H1 (cell line): ENCODE measurements around the gene ANKRD29. TPM values are rescaled to one million over a fixed set of nuclear protein-coding genes. Genes with fewer than 3 reads are reported as not detected.

ENCODE experiments used
- CTCF ChIA-PET: fragments of 300-600 bp; sonication (Branson Sonifier 250); formaldehyde crosslinking; loops from one replicate; lab custom pipeline; 2021; ENCODE audit not compliant: partially characterized antibody; lab: Charles Lee
- POLR2A ChIA-PET: fragments of 300-600 bp; sonication (Branson Sonifier 250); formaldehyde crosslinking; loops from one replicate; lab custom pipeline; 2021; ENCODE audit warnings: inconsistent platforms; ENCODE audit not compliant: partially characterized antibody; lab: Charles Lee
- DNase-seq, 2 experiments: peaks; one replicate each; pipeline versions ENCODE4 v3.0.0 to v3.0.0-alpha.2; 2010 to 2022; ENCODE audit warnings: low spot score in 2 of 2, low read depth in 1 of 2, mixed read lengths in 1 of 2
- FAIRE-seq: peaks from 2 replicates; lab custom pipeline; 2011; peaks lifted over from hg19 to GRCh38; lab: Jason Lieb, UNC
- H2AFZ ChIP-seq: 2 replicates; pipeline ENCODE4 v1.8.1; 2012; ENCODE audit warnings: low read length, inconsistent platforms
- H2AK5ac ChIP-seq: 2 replicates; pipeline ENCODE4 v1.6.1; 2013; ENCODE audit warnings: low read depth, low read length
- H2BK120ac ChIP-seq: replicated peaks from 2 replicates; pipeline ENCODE3; 2013; ENCODE audit warnings: low read depth, low read length, inconsistent platforms
- H2BK12ac ChIP-seq: 2 replicates; pipeline ENCODE4 v1.6.1; 2013; ENCODE audit warnings: low read depth, low read length
- H2BK15ac ChIP-seq: 2 replicates; pipeline ENCODE4 v1.6.1; 2013; ENCODE audit warnings: low read length
- H2BK20ac ChIP-seq: 2 replicates; pipeline ENCODE4 v1.6.1; 2013; ENCODE audit warnings: low read length
- H2BK5ac ChIP-seq: 2 replicates; pipeline ENCODE4 v1.6.1; 2013; ENCODE audit warnings: low read depth, low read length
- H3K14ac ChIP-seq: 2 replicates; pipeline ENCODE4 v1.6.1; 2013; ENCODE audit warnings: inconsistent platforms; ENCODE audit not compliant: insufficient read length
- H3K18ac ChIP-seq: 2 replicates; pipeline ENCODE4 v1.6.1; 2013; ENCODE audit warnings: low read length; ENCODE audit errors: extremely low read depth
- H3K23ac ChIP-seq: 2 replicates; pipeline ENCODE4 v1.6.1; 2013; ENCODE audit warnings: inconsistent platforms; ENCODE audit not compliant: insufficient read length
- H3K23me2 ChIP-seq: 2 replicates; pipeline ENCODE4 v1.6.1; 2013; ENCODE audit warnings: low read depth, low read length
- H3K27ac ChIP-seq: 2 replicates; pipeline ENCODE4 v1.6.1; 2011; ENCODE audit warnings: low read depth, low read length, inconsistent platforms
- H3K27me3 ChIP-seq, 4 experiments: replicated peaks in 1 of 4; 1 replicate in 1 of 4; 2 replicates in 3 of 4; pipeline versions ENCODE4 v1.6.1 to v1.8.1; 2011 to 2013; ENCODE audit warnings: low read length in 3 of 4, mild to moderate bottlenecking in 3 of 4, inconsistent platforms in 2 of 4, mixed read lengths in 2 of 4, moderate library complexity in 1 of 4; ENCODE audit not compliant: control insufficient read depth in 3 of 4, insufficient read depth in 3 of 4; ENCODE audit errors: extremely low read depth in 1 of 4
- H3K36me3 ChIP-seq, 4 experiments: 2 replicates each; pipeline versions ENCODE4 v1.6.1 to v1.8.1; 2011 to 2013; ENCODE audit warnings: mild to moderate bottlenecking in 4 of 4, low read length in 3 of 4, moderate library complexity in 2 of 4, control low read depth in 1 of 4, inconsistent platforms in 1 of 4; ENCODE audit not compliant: insufficient read depth in 4 of 4, control insufficient read depth in 2 of 4
- H3K4ac ChIP-seq: replicated peaks from 2 replicates; pipeline ENCODE3; 2013; ENCODE audit warnings: low read length, low read depth, mixed read lengths, inconsistent platforms; ENCODE audit not compliant: insufficient read length
- H3K4me1 ChIP-seq, 4 experiments: replicated peaks in 1 of 4; 1 replicate in 1 of 4; 2 replicates in 3 of 4; pipeline versions ENCODE4 v1.6.1 to v1.8.1; 2011 to 2013; ENCODE audit warnings: low read length in 3 of 4, inconsistent platforms in 2 of 4, mixed read lengths in 1 of 4; ENCODE audit not compliant: insufficient read depth in 4 of 4, control insufficient read depth in 3 of 4
- H3K4me2 ChIP-seq, 2 experiments: 2 replicates each; pipeline versions ENCODE4 v1.6.1 to v1.8.1; 2011 to 2013; ENCODE audit warnings: low read depth in 2 of 2, low read length in 2 of 2, control low read depth in 1 of 2, inconsistent platforms in 1 of 2, mild to moderate bottlenecking in 1 of 2; ENCODE audit not compliant: insufficient read depth in 1 of 2
- H3K4me3 ChIP-seq, 4 experiments: fragments of 200-600, 300-600 bp in 1 of 4; sonication (generic), shearing (Covaris generic), sonication (Bioruptor Twin) in 1 of 4; 2 replicates each; pipeline versions ENCODE4 v1.5.1 to v1.8.1; 2011 to 2016; ENCODE audit warnings: low read length in 4 of 4, low read depth in 3 of 4, control low read depth in 2 of 4, inconsistent platforms in 2 of 4, mild to moderate bottlenecking in 2 of 4, mixed read lengths in 1 of 4, moderate library complexity in 1 of 4; ENCODE audit not compliant: insufficient read depth in 2 of 4; ENCODE audit errors: extremely low read depth in 1 of 4
- H3K56ac ChIP-seq: replicated peaks from 2 replicates; pipeline ENCODE3; 2013; ENCODE audit warnings: low read depth, mild to moderate bottlenecking, mixed read lengths, low read length, inconsistent platforms; ENCODE audit not compliant: insufficient read length
- H3K79me1 ChIP-seq: 2 replicates; pipeline ENCODE4 v1.6.1; 2013; ENCODE audit warnings: low read depth, low read length, control low read depth
- H3K79me2 ChIP-seq, 2 experiments: 2 replicates each; pipeline versions ENCODE4 v1.6.1 to v1.8.1; 2012 to 2013; ENCODE audit warnings: low read length in 2 of 2, mild to moderate bottlenecking in 2 of 2, inconsistent platforms in 1 of 2; ENCODE audit not compliant: insufficient read depth in 2 of 2, control insufficient read depth in 1 of 2
- H3K9ac ChIP-seq, 4 experiments: replicated peaks in 1 of 4; 1 replicate in 1 of 4; 2 replicates in 3 of 4; pipeline versions ENCODE4 v1.6.1 to v1.8.1; 2011 to 2013; ENCODE audit warnings: low read depth in 3 of 4, low read length in 3 of 4, control low read depth in 2 of 4, mild to moderate bottlenecking in 2 of 4, moderate library complexity in 2 of 4, inconsistent platforms in 1 of 4; ENCODE audit errors: extremely low read depth in 1 of 4
- H3K9me3 ChIP-seq, 2 experiments: 2 replicates each; pipeline versions ENCODE4 v1.6.1 to v1.8.1; 2012 to 2013; ENCODE audit warnings: mild to moderate bottlenecking in 2 of 2, moderate library complexity in 2 of 2, control low read depth in 1 of 2, inconsistent platforms in 1 of 2, low read depth in 1 of 2, low read length in 1 of 2, mixed read lengths in 1 of 2; ENCODE audit not compliant: insufficient read depth in 2 of 2
- H4K20me1 ChIP-seq, 2 experiments: replicated peaks in 1 of 2; 2 replicates each; pipeline versions ENCODE3 to v1.8.1; 2011 to 2013; ENCODE audit warnings: inconsistent platforms in 2 of 2, low read length in 2 of 2, mild to moderate bottlenecking in 1 of 2; ENCODE audit not compliant: insufficient read depth in 2 of 2, control insufficient read depth in 1 of 2
- H4K5ac ChIP-seq: 2 replicates; pipeline ENCODE4 v1.6.1; 2013; ENCODE audit warnings: low read length, low read depth, mixed read lengths, inconsistent platforms; ENCODE audit not compliant: insufficient read length
- H4K8ac ChIP-seq: 2 replicates; pipeline ENCODE4 v1.8.0; 2013; ENCODE audit warnings: mild to moderate bottlenecking, moderate library complexity, low read length, inconsistent platforms; ENCODE audit not compliant: insufficient read depth; ENCODE audit errors: extremely low read depth
- H4K91ac ChIP-seq: replicated peaks from 2 replicates; pipeline ENCODE3; 2013; ENCODE audit warnings: low read length, mixed read lengths, inconsistent platforms; ENCODE audit not compliant: insufficient read length
- BCL11A ChIP-seq, 2 experiments: IDR thresholded peaks; one replicate each; pipeline ENCODE4 v1.6.1; 2011; ENCODE audit warnings: low read depth in 2 of 2, low read length in 2 of 2, mild to moderate bottlenecking in 2 of 2
- EGR1 ChIP-seq: IDR thresholded peaks from 2 replicates; pipeline ENCODE4 v1.6.1; 2011; ENCODE audit warnings: low read depth, low read length, borderline replicate concordance
- KDM1A ChIP-seq: fragments of 200-600, 300-600 bp; sonication (generic); IDR thresholded peaks from 2 replicates; pipeline ENCODE4 v1.7.1; 2016; ENCODE audit warnings: mild to moderate bottlenecking, low read length, borderline replicate concordance
- POLR2A ChIP-seq, 2 experiments: IDR thresholded peaks; 1 replicate in 1 of 2; 2 replicates in 1 of 2; pipeline ENCODE4 v1.6.1; 2011; ENCODE audit warnings: low read depth in 2 of 2, low read length in 2 of 2, mild to moderate bottlenecking in 2 of 2; ENCODE audit errors: control extremely low read depth in 1 of 2
- RBBP5 ChIP-seq: IDR thresholded peaks from 2 replicates; pipeline ENCODE4 v1.7.1; 2012; ENCODE audit warnings: low read depth, mild to moderate bottlenecking, inconsistent platforms, low read length, moderate library complexity, borderline replicate concordance
- SIX5 ChIP-seq: IDR thresholded peaks from 2 replicates; pipeline ENCODE4 v1.6.1; 2011; ENCODE audit warnings: mild to moderate bottlenecking, low read depth, low read length
- TAF7 ChIP-seq: optimal IDR thresholded peaks from 2 replicates; pipeline ENCODE3; 2011; ENCODE audit warnings: low read depth, mild to moderate bottlenecking, inconsistent platforms, low read length, moderate library complexity, borderline replicate concordance
- polyA plus RNA-seq, 7 experiments: library from polyadenylated mRNA; depleted of rRNA in 3 of 7; stranded (reverse) in 5 of 7; unstranded in 2 of 7; fragments of >200 nt in 5 of 7; fragments of 200-250 nt in 2 of 7; gene quantifications; 1 replicate in 5 of 7; 2 replicates in 1 of 7; 4 replicates in 1 of 7; pipeline versions ENCODE4 v1.2.1 to v1.2.3, GENCODE V29; 2011 to 2013; ENCODE audit warnings: missing spikeins in 2 of 7, mixed read lengths in 2 of 7
- total RNA-seq: library from RNA; stranded (reverse); fragmentation: NEBNext Ultra II Directional; extraction: Animal tissue kit (Norgen Biotek cat#: 25700); gene quantifications from 2 replicates; pipeline ENCODE4 v1.2.1, GENCODE V29; 2021
- TF ChIP-seq, protein P1 (sequence below): IDR thresholded peaks from 2 replicates; pipeline ENCODE4 v1.6.1; 2012; ENCODE audit warnings: low read length, inconsistent platforms
- TF ChIP-seq, protein P2 (sequence below), 3 experiments: IDR thresholded peaks; 1 replicate in 2 of 3; 2 replicates in 1 of 3; pipeline versions ENCODE4 v1.5.1 to v1.6.1; 2011; ENCODE audit warnings: low read length in 3 of 3, mild to moderate bottlenecking in 3 of 3, inconsistent platforms in 2 of 3, low read depth in 1 of 3, moderate library complexity in 1 of 3; ENCODE audit not compliant: insufficient read depth in 1 of 3; ENCODE audit errors: control extremely low read depth in 1 of 3

The ANKRD29 gene
- total and polyA plus RNA-seq, 2 of the 8 experiments (the other 6 are each of a cell fraction or from before 2014, with no cell fraction given) = 3.0 to 7.3 TPM

DNA sequence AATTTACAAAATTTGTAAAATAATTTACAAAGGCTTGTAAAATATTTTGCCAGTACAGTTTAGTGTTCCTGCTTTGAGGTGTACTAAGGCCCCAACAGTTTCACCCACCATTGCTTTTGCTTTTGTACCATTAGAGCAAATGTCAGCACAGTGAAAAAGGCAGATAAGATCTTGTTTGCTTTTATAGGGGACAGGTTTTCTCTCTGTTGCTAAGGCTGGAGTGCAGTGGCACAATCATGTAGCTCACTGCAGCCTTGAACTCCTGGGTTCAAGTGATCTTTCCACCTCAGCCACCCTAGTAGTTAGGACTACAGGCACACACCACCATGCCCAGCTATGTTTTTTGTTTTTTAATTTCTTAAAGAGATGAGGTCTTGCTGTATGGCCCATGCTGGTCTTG, 56.8 kb downstream of the ANKRD29 start:
- Histone ChIP-seq H3K56ac (no peak overlapping the region), H2BK12ac (no peak overlapping the region), H3K18ac (no peak overlapping the region), H3K4me2 (no peak overlapping the region), H2BK20ac (no peak overlapping the region), H3K79me1 (no peaks in the 10 kb centered on the region), H4K91ac (no peak overlapping the region), H2BK120ac (no peak overlapping the region), H3K27me3 (no peaks in the 10 kb centered on the region; a peak in 1 of 7 replicates), H3K4me1 (no peaks in the 10 kb centered on the region), H3K9me3 (no peaks in the 10 kb centered on the region), H3K9ac (no peak overlapping the region), H2AFZ (no peak overlapping the region), H3K4me3 (no peak overlapping the region), H3K14ac (no peak overlapping the region), H2BK5ac (no peak overlapping the region), H3K23me2 (no peaks in the 10 kb centered on the region), H2AK5ac (no peak overlapping the region), H4K8ac (no peak overlapping the region), H3K27ac (no peak overlapping the region), H3K23ac (no peak overlapping the region), H3K79me2 (no peaks in the 10 kb centered on the region), H4K20me1 (no peaks in the 10 kb centered on the region), H3K36me3 (no peaks in the 10 kb centered on the region), H4K5ac (no peak overlapping the region), H3K4ac (no peak overlapping the region), H2BK15ac (no peak overlapping the region)
- CTCF ChIA-PET = interaction anchor here (0.7 kb wide), 1 partner anchor 368 kb away, joined by 3 read pairs; no protein-coding TSS in a partner anchor
- DNase-seq (no peak), FAIRE-seq (no peak)
- TF ChIP-seq TAF7 (no peak), RBBP5 (no peak), BCL11A (IDR thresholded peaks at IDR 0.05; ENCODE audit: low read depth in 2 of 2, low read length in 2 of 2) (no peak), KDM1A (no peak), SIX5 (no peak), EGR1 (no peak), POLR2A (IDR thresholded peaks at IDR 0.05; ENCODE audit: control extremely low read depth in 1 of 2, low read depth in 2 of 2, low read length in 2 of 2) (no peak)
- TF ChIP-seq, protein P1, sequence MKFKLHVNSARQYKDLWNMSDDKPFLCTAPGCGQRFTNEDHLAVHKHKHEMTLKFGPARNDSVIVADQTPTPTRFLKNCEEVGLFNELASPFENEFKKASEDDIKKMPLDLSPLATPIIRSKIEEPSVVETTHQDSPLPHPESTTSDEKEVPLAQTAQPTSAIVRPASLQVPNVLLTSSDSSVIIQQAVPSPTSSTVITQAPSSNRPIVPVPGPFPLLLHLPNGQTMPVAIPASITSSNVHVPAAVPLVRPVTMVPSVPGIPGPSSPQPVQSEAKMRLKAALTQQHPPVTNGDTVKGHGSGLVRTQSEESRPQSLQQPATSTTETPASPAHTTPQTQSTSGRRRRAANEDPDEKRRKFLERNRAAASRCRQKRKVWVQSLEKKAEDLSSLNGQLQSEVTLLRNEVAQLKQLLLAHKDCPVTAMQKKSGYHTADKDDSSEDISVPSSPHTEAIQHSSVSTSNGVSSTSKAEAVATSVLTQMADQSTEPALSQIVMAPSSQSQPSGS = no peak
- TF ChIP-seq, protein P2, sequence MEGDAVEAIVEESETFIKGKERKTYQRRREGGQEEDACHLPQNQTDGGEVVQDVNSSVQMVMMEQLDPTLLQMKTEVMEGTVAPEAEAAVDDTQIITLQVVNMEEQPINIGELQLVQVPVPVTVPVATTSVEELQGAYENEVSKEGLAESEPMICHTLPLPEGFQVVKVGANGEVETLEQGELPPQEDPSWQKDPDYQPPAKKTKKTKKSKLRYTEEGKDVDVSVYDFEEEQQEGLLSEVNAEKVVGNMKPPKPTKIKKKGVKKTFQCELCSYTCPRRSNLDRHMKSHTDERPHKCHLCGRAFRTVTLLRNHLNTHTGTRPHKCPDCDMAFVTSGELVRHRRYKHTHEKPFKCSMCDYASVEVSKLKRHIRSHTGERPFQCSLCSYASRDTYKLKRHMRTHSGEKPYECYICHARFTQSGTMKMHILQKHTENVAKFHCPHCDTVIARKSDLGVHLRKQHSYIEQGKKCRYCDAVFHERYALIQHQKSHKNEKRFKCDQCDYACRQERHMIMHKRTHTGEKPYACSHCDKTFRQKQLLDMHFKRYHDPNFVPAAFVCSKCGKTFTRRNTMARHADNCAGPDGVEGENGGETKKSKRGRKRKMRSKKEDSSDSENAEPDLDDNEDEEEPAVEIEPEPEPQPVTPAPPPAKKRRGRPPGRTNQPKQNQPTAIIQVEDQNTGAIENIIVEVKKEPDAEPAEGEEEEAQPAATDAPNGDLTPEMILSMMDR (IDR thresholded peaks at IDR 0.05; ENCODE audit: control extremely low read depth in 1 of 3, insufficient read depth in 1 of 3, low read depth in 1 of 3, low read length in 3 of 3) = no peak
- POLR2A ChIA-PET = no interaction called here
